ENCODE data around the gene RPTN.

GRCh38 chr1:152112885-152113432 is 46.1 kb downstream of the RPTN start:
- TF ChIP-seq SUZ12 (IDR thresholded peaks at IDR 0.05; ENCODE audit: extremely low read depth, insufficient read depth, insufficient read length) (no peak), YY1 (IDR thresholded peaks at IDR 0.05; ENCODE audit: insufficient read depth, insufficient read length) (no peak)

Measured in NT2/D1 (cell line).